Measurements from ENCODE around the gene GOLGA3. TPM values are rescaled to one million over a fixed set of nuclear protein-coding genes. Genes with fewer than 3 reads are reported as not detected.

Gene GOLGA3
- total RNA-seq, 1 donor from 2014 or later, result 63.8 TPM

- no peak for DNase-seq (ENCODE audit: low spot score in 2 of 2, unreplicated experiment in 2 of 2)
- no peak overlapping the region for H3K27ac Mint-ChIP-seq
- H3K27me3 Mint-ChIP-seq (ENCODE audit: low read depth), result no peaks in the 10 kb centered on the region
- H3K4me3 Mint-ChIP-seq, result no peak overlapping the region
- peaks cover 6% of the 10 kb centered on the region for H3K4me1 Mint-ChIP-seq
- H3K9me3 Mint-ChIP-seq, result no peaks in the 10 kb centered on the region
- H3K36me3 Mint-ChIP-seq, result peaks cover 26% of the 10 kb centered on the region
- no peak for TF ChIP-seq CTCF (IDR thresholded peaks at IDR 0.05; ENCODE audit: unreplicated experiment)
Observed at GRCh38 chr12:132771126-132771838, 57.4 kb downstream of the GOLGA3 start.

GRCh38 chr12:132766380-132767085 lies 62.1 kb downstream of the GOLGA3 start:
- Mint-ChIP-seq H3K36me3 (peaks cover 13% of the 10 kb centered on the region), H3K9me3 (no peaks in the 10 kb centered on the region), H3K27ac (no peak overlapping the region), H3K27me3 (ENCODE audit: low read depth) (no peaks in the 10 kb centered on the region), H3K4me3 (no peak overlapping the region), H3K4me1 (peaks cover 6% of the 10 kb centered on the region)
- no peak for DNase-seq (ENCODE audit: low spot score in 2 of 2, unreplicated experiment in 2 of 2)
- no peak for TF ChIP-seq CTCF (IDR thresholded peaks at IDR 0.05; ENCODE audit: unreplicated experiment)

- no peak for DNase-seq (ENCODE audit: low spot score in 2 of 2, unreplicated experiment in 2 of 2)
- no peak for TF ChIP-seq CTCF (IDR thresholded peaks at IDR 0.05; ENCODE audit: unreplicated experiment)
- no peak overlapping the region for H3K27ac Mint-ChIP-seq
- H3K36me3 Mint-ChIP-seq, result peaks cover 13% of the 10 kb centered on the region
- no peaks in the 10 kb centered on the region for H3K27me3 Mint-ChIP-seq (ENCODE audit: low read depth)
- H3K4me3 Mint-ChIP-seq, result no peak overlapping the region
- peaks cover 14% of the 10 kb centered on the region for H3K4me1 Mint-ChIP-seq
- H3K9me3 Mint-ChIP-seq, result no peaks in the 10 kb centered on the region
Observed at GRCh38 chr12:132765361-132765760, 63.3 kb downstream of the GOLGA3 start.

GRCh38 chr12:132764231-132764630 lies 64.4 kb downstream of the GOLGA3 start:
- Mint-ChIP-seq H3K9me3 (no peaks in the 10 kb centered on the region), H3K4me1 (peaks cover 18% of the 10 kb centered on the region)

GRCh38 chr12:132761921-132762583 lies 66.6 kb downstream of the GOLGA3 start:
- Mint-ChIP-seq H3K27me3 (ENCODE audit: low read depth) (no peaks in the 10 kb centered on the region), H3K4me1 (peaks cover 12% of the 10 kb centered on the region), H3K36me3 (peaks cover 2% of the 10 kb centered on the region), H3K27ac (peak overlapping the region; percentile 83), H3K9me3 (no peaks in the 10 kb centered on the region), H3K4me3 (peak overlapping the region; percentile 68)
- TF ChIP-seq CTCF (IDR thresholded peaks at IDR 0.05; ENCODE audit: unreplicated experiment), result no peak
- peak; percentile 85 for DNase-seq (ENCODE audit: low spot score in 2 of 2, unreplicated experiment in 2 of 2)

More at GRCh38 chr12:132764231-132764630, 64.4 kb downstream of the GOLGA3 start:
- no peak overlapping the region for H3K4me3 Mint-ChIP-seq
- TF ChIP-seq CTCF (IDR thresholded peaks at IDR 0.05; ENCODE audit: unreplicated experiment), result no peak
- DNase-seq (ENCODE audit: low spot score in 2 of 2, unreplicated experiment in 2 of 2), result no peak
- H3K27me3 Mint-ChIP-seq (ENCODE audit: low read depth), result no peaks in the 10 kb centered on the region
- H3K27ac Mint-ChIP-seq, result peak overlapping the region; percentile 25
- H3K36me3 Mint-ChIP-seq, result peaks cover 6% of the 10 kb centered on the region
